GM12878 (cell line): ENCODE results near the gene PROCA1. TPM values are rescaled to one million over a fixed set of nuclear protein-coding genes. Genes with fewer than 3 reads are reported as not detected.

Experiments
- ATAC-seq: fragments of 200-7000 bp; cut with Tn5 transposase; 3 replicates; pipeline ENCODE4 v1.9.1; 2020; ENCODE audit warnings: mild to moderate bottlenecking, moderate library complexity
- BruUV-seq: library from RNA; stranded (reverse); fragments of 400-500 nt; replicated peaks from 2 replicates; lab custom pipeline; 2021; lab: Mats Ljungman, UMichigan
- CTCF ChIA-PET: fragments of 300-600 bp; sonication (Branson Sonifier 250); formaldehyde crosslinking; extraction: SDS; loops from one replicate; lab custom pipeline; 2021; ENCODE audit warnings: inconsistent platforms; lab: Yijun Ruan, JAX
- POLR2A ChIA-PET: fragments of 350-600 bp; formaldehyde crosslinking; extraction: SDS; loops from one replicate; lab custom pipeline; 2021; ENCODE audit warnings: inconsistent platforms; lab: Charles Lee
- RAD21 ChIA-PET: fragments of 300-600 bp; sonication (Branson Sonifier 250); formaldehyde crosslinking; loops from one replicate; lab custom pipeline; 2023; ENCODE audit warnings: antibody characterized with exemption; ENCODE audit not compliant: unreplicated experiment; lab: Charles Lee
- SMC1A ChIA-PET: fragments of 300-600 bp; sonication (Branson Sonifier 250); formaldehyde crosslinking; loops from one replicate; lab custom pipeline; 2023; ENCODE audit not compliant: unreplicated experiment, uncharacterized antibody; lab: Charles Lee
- DNase-seq: peaks from one replicate; pipeline ENCODE4 v3.0.0-alpha.2; 2011; ENCODE audit warnings: low read depth, low spot score
- FAIRE-seq: peaks from 3 replicates; lab custom pipeline; 2011; peaks lifted over from hg19 to GRCh38; lab: Jason Lieb, UNC
- H2AFZ ChIP-seq: 2 replicates; pipeline ENCODE4 v1.6.0; 2011; ENCODE audit warnings: low read depth, low read length, control low read depth; ENCODE audit not compliant: control insufficient read depth
- H3K27ac ChIP-seq: 2 replicates; pipeline ENCODE4 v1.5.1; 2011; ENCODE audit warnings: control low read depth; ENCODE audit not compliant: control insufficient read depth, insufficient read depth
- H3K27me3 ChIP-seq, 2 experiments: replicated peaks in 1 of 2; 2 replicates each; pipeline versions ENCODE4 v1.6.0 to v1.6.1; 2011; ENCODE audit warnings: low read length in 1 of 2; ENCODE audit not compliant: control insufficient read depth in 2 of 2, insufficient read depth in 2 of 2
- H3K36me3 ChIP-seq, 2 experiments: 2 replicates each; pipeline ENCODE4 v1.5.1; 2011; ENCODE audit warnings: low read length in 1 of 2; ENCODE audit not compliant: control insufficient read depth in 2 of 2, insufficient read depth in 2 of 2
- H3K4me1 ChIP-seq: 2 replicates; pipeline ENCODE4 v1.6.1; 2011; ENCODE audit warnings: mild to moderate bottlenecking, low read length, moderate library complexity, mixed read lengths; ENCODE audit not compliant: control insufficient read depth, insufficient read depth
- H3K4me2 ChIP-seq: 2 replicates; pipeline ENCODE4 v1.6.0; 2011; ENCODE audit warnings: control low read depth; ENCODE audit not compliant: control insufficient read depth, insufficient read depth
- H3K4me3 ChIP-seq: fragments of 200-600 bp; sonication (generic); 2 replicates; pipeline ENCODE4 v1.5.1; 2016
- H3K79me2 ChIP-seq: 2 replicates; pipeline ENCODE4 v1.6.0; 2011; ENCODE audit warnings: low read length; ENCODE audit not compliant: control insufficient read depth, insufficient read depth
- H3K9ac ChIP-seq: 2 replicates; pipeline ENCODE4 v1.8.0; 2011; ENCODE audit warnings: low read length, control low read depth, mixed read lengths; ENCODE audit not compliant: control insufficient read depth, insufficient read depth
- H3K9me3 ChIP-seq: replicated peaks from 3 replicates; pipeline ENCODE4 v1.5.1; 2011; ENCODE audit warnings: mild to moderate bottlenecking, low read length; ENCODE audit not compliant: control insufficient read depth, insufficient read depth
- H4K20me1 ChIP-seq: 2 replicates; pipeline ENCODE4 v1.6.0; 2011; ENCODE audit not compliant: control insufficient read depth, insufficient read depth
- BHLHE40 ChIP-seq, 2 experiments: fragments of 450-650 bp in 1 of 2; IDR thresholded peaks; 2 replicates each; pipeline ENCODE4 v1.6.1; 2011 to 2017; ENCODE audit warnings: low read depth in 2 of 2, borderline replicate concordance in 1 of 2, improper control_type of control experiment in 1 of 2, low read length in 1 of 2, mild to moderate bottlenecking in 1 of 2
- CBX5 ChIP-seq: sonication (generic); IDR thresholded peaks from 2 replicates; pipeline ENCODE4 v1.6.1; 2016; ENCODE audit warnings: low read depth, moderate library complexity, mild to moderate bottlenecking, inconsistent platforms
- HDGF ChIP-seq: fragments of 450-650 bp; IDR thresholded peaks from 2 replicates; pipeline ENCODE4 v1.6.1; 2016; ENCODE audit warnings: antibody characterized with exemption
- POU2F2 ChIP-seq: IDR thresholded peaks from 3 replicates; pipeline ENCODE4 v1.6.1; 2011; ENCODE audit warnings: low read depth, mild to moderate bottlenecking, low read length, borderline replicate concordance
- SREBF2 ChIP-seq: IDR thresholded peaks from 2 replicates; pipeline ENCODE4 v1.6.1; 2012; ENCODE audit warnings: mild to moderate bottlenecking, low read length
- TAF1 ChIP-seq: IDR thresholded peaks from 2 replicates; pipeline ENCODE4 v1.6.1; 2011; ENCODE audit warnings: mild to moderate bottlenecking, low read depth, low read length, borderline replicate concordance
- TCF7 ChIP-seq: IDR thresholded peaks from 2 replicates; pipeline ENCODE4 v1.6.1; 2014; ENCODE audit warnings: antibody characterized with exemption, borderline replicate concordance
- ZNF217 ChIP-seq: fragments of 450-650 bp; IDR thresholded peaks from 2 replicates; pipeline ENCODE4 v1.6.1; 2017; ENCODE audit warnings: antibody characterized with exemption, mild to moderate bottlenecking
- ZNF274 ChIP-seq: IDR thresholded peaks from one replicate; pipeline ENCODE4 v1.8.0; 2011; ENCODE audit not compliant: insufficient read length, insufficient read depth
- ZNF384 ChIP-seq: IDR thresholded peaks from 2 replicates; pipeline ENCODE4 v1.6.1; 2012; ENCODE audit warnings: low read depth, mild to moderate bottlenecking, low read length, improper control_type of control experiment, borderline replicate concordance
- WGBS: methylation state at CpG from one replicate; pipeline ENCODE4 v1.1.6; 2016; ENCODE audit warnings: low lambda C conversion rate; ENCODE audit not compliant: insufficient replicate concordance, insufficient coverage; ENCODE audit errors: missing lambda C conversion rate; 5-methylcytosine and 5-hydroxymethylcytosine counted together
- in situ Hi-C: fragments of 300-500 bp; cut with MboI; formaldehyde crosslinking; loops from 9 replicates; pipeline ENCODE4 v1.14.3; 2018; ENCODE audit warnings: mixed read lengths
- intact Hi-C: fragments of 100-400 bp; cut with micrococcal nuclease; formaldehyde crosslinking; loops from one replicate; pipeline ENCODE4 v1.14.2; 2022; ENCODE audit not compliant: unreplicated experiment
- polyA plus RNA-seq, 11 experiments: library from polyadenylated mRNA; depleted of rRNA in 4 of 11; unstranded in 6 of 11; stranded (reverse) in 5 of 11; fragments of >200 nt; fragmentation: Nextera tagmentation in 4 of 11; fragmentation: Illumina TruSeq in 1 of 11; extraction: Ambion mirVana in 4 of 11; extraction: Trizol in 1 of 11; gene quantifications; 1 replicate in 1 of 11; 2 replicates in 10 of 11; pipeline versions ENCODE4 v1.2.1 to v1.2.3, GENCODE V29; 2011 to 2016; ENCODE audit warnings: inconsistent platforms in 2 of 11, missing spikeins in 2 of 11, low read depth in 1 of 11
- total RNA-seq, 4 experiments: library from RNA; depleted of rRNA in 3 of 4; stranded (reverse); fragments of >200 nt in 3 of 4; fragmentation: Illumina TruSeq in 1 of 4; extraction: Trizol in 1 of 4; gene quantifications; 2 replicates each; pipeline versions ENCODE4 v1.2.1 to v1.2.3, GENCODE V29; 2013 to 2021
- TF ChIP-seq, protein P1 (sequence below): IDR thresholded peaks from 2 replicates; pipeline ENCODE4 v1.6.1; 2012; ENCODE audit warnings: low read depth, low read length, improper control_type of control experiment
- TF ChIP-seq, protein P2 (sequence below): IDR thresholded peaks from 2 replicates; pipeline ENCODE4 v1.6.1; 2012; ENCODE audit warnings: mild to moderate bottlenecking, low read depth, low read length
- TF ChIP-seq, protein P3 (sequence below): fragments of 450-650 bp; IDR thresholded peaks from 2 replicates; pipeline ENCODE4 v1.6.1; 2018; ENCODE audit warnings: borderline replicate concordance, mild to moderate bottlenecking; ENCODE audit not compliant: partially characterized antibody

The PROCA1 gene
- total and polyA plus RNA-seq, 10 of the 15 experiments (the other 5 are each of a cell fraction or from before 2014, with no cell fraction given): 0.35 to 4.8 (median 1.4) TPM

DNA sequence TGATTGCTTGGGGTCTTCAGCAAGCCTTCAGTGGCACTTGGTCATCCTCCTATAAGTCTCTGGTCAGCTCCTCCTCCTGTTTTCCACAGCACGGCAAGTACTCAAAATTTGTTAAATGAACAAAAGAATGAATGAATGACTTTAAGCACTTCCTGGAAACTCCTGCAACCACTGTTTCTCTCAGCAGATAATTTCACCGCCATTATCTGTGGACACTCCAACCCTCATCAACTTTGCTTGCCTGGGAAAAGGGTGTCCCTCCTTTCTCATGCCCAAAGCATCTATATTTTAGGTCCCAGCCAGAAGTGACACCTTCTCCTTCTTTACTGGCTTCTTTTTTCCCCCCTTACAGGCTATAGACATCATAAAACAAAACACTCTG, 4.4 kb downstream of the PROCA1 start (continued):
- TF ChIP-seq, protein P1, sequence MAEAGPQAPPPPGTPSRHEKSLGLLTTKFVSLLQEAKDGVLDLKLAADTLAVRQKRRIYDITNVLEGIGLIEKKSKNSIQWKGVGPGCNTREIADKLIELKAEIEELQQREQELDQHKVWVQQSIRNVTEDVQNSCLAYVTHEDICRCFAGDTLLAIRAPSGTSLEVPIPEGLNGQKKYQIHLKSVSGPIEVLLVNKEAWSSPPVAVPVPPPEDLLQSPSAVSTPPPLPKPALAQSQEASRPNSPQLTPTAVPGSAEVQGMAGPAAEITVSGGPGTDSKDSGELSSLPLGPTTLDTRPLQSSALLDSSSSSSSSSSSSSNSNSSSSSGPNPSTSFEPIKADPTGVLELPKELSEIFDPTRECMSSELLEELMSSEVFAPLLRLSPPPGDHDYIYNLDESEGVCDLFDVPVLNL: no peak
- TF ChIP-seq HDGF: no peak

DNA sequence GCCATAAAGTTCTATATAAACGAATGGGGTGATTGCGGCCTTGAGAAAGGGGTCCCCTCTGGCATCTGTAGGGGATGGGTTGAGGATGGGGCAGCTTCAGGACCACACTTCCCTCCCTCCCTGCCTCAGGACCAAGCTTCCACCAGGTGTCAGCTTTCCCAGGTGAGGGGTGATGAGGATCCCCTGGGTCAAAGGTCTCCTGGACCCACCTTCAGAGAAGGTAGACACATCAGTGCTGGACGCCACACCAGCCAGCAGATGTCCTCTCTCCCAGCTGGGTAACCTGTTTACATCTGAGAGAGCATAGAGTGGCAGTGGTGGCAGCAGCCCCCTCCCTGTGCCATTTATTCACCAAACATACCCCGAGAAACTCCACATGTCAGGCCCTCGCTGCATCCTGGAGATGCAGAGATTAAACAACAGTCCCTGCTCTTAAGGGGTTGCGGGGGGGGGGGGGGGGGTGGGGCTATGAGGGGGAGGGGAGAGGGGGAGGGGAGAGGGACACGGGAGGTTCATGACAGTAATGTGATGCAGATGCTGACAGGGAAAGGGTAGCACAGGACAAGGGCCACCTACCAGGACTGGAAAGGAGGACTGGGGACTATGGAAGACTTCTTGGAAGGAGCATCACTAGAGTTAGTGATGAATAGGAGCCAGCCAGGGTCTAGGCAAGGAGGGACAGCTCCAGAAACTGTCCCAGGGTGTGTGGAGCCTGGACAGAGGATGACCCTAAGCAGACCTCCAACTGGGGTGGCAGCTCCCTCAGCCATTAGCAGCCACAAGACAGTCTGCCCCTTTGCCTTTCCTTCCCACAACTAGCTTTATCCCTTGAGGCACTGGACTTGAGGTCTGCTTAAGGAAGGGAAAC, 5.0 kb downstream of the PROCA1 start:
- Histone ChIP-seq H3K9ac (no peak overlapping the region), H3K36me3 (peaks cover 3 to 14% of the 10 kb centered on the region in 2 experiments; a peak in 2 of 4 replicates), H4K20me1 (no peaks in the 10 kb centered on the region), H3K4me1 (peaks cover 2% of the 10 kb centered on the region; the same call in 1 of the 2 replicates), H3K27ac (no peak overlapping the region), H2AFZ (no peak overlapping the region), H3K4me3 (no peak overlapping the region), H3K79me2 (no peaks in the 10 kb centered on the region), H3K4me2 (no peak overlapping the region), H3K27me3 (no peaks in the 10 kb centered on the region), H3K9me3 (no peaks in the 10 kb centered on the region)
- ChIA-PET POLR2A (no interaction called here), CTCF (interaction anchor here (1.5 kb wide), 1 partner anchor 130 kb away, joined by 3 read pairs; the partner anchor contains the start of gene ALDOC), SMC1A (no interaction called here), RAD21 (no interaction called here)
- no peak for DNase-seq
- no peak for FAIRE-seq
- in situ Hi-C loops (no loop called here), intact Hi-C loops (no loop called here)
- BruUV-seq: no TSS peak
- TF ChIP-seq TAF1 (no peak), SREBF2 (no peak), POU2F2 (no peak), ZNF274 (no peak), ZNF384 (no peak), TCF7 (no peak), ZNF217 (no peak), BHLHE40 (IDR thresholded peaks at IDR 0.05; ENCODE audit: borderline replicate concordance in 1 of 2, low read depth in 2 of 2, low read length in 1 of 2) (no peak), CBX5 (no peak)
- TF ChIP-seq, protein P2, sequence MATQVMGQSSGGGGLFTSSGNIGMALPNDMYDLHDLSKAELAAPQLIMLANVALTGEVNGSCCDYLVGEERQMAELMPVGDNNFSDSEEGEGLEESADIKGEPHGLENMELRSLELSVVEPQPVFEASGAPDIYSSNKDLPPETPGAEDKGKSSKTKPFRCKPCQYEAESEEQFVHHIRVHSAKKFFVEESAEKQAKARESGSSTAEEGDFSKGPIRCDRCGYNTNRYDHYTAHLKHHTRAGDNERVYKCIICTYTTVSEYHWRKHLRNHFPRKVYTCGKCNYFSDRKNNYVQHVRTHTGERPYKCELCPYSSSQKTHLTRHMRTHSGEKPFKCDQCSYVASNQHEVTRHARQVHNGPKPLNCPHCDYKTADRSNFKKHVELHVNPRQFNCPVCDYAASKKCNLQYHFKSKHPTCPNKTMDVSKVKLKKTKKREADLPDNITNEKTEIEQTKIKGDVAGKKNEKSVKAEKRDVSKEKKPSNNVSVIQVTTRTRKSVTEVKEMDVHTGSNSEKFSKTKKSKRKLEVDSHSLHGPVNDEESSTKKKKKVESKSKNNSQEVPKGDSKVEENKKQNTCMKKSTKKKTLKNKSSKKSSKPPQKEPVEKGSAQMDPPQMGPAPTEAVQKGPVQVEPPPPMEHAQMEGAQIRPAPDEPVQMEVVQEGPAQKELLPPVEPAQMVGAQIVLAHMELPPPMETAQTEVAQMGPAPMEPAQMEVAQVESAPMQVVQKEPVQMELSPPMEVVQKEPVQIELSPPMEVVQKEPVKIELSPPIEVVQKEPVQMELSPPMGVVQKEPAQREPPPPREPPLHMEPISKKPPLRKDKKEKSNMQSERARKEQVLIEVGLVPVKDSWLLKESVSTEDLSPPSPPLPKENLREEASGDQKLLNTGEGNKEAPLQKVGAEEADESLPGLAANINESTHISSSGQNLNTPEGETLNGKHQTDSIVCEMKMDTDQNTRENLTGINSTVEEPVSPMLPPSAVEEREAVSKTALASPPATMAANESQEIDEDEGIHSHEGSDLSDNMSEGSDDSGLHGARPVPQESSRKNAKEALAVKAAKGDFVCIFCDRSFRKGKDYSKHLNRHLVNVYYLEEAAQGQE: no peak
- TF ChIP-seq, protein P3, sequence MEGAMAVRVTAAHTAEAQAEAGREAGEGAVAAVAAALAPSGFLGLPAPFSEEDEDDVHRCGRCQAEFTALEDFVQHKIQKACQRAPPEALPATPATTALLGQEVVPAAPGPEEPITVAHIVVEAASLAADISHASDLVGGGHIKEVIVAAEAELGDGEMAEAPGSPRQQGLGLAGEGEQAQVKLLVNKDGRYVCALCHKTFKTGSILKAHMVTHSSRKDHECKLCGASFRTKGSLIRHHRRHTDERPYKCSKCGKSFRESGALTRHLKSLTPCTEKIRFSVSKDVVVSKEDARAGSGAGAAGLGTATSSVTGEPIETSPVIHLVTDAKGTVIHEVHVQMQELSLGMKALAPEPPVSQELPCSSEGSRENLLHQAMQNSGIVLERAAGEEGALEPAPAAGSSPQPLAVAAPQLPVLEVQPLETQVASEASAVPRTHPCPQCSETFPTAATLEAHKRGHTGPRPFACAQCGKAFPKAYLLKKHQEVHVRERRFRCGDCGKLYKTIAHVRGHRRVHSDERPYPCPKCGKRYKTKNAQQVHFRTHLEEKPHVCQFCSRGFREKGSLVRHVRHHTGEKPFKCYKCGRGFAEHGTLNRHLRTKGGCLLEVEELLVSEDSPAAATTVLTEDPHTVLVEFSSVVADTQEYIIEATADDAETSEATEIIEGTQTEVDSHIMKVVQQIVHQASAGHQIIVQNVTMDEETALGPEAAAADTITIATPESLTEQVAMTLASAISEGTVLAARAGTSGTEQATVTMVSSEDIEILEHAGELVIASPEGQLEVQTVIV: no peak
- ATAC-seq: no peak
- WGBS: 82% methylated on average over 5 of the region's 7 CpGs
